Upper lobe of left lung (tissue), 4 donors: Measurements from ENCODE around the gene ISOC1.

Source experiments
- POLR2A ChIP-seq, 4 donors: fragments of 450-650 bp; IDR thresholded peaks; one replicate each; pipeline ENCODE4 v1.5.1; 2016 to 2017; ENCODE audit warnings: antibody characterized with exemption in 4 of 4, mild to moderate bottlenecking in 2 of 4
- TF ChIP-seq, protein P1 (sequence below), 6 experiments: fragments of 450-650 bp in 4 of 6; fragments of 200-600 bp in 2 of 6; sonication (generic) in 2 of 6; IDR thresholded peaks; one replicate each; pipeline ENCODE4 v1.5.1; 2016 to 2019; ENCODE audit warnings: antibody characterized with exemption in 6 of 6

GRCh38 chr5:129116797-129117196 lies 22.2 kb downstream of the ISOC1 start:
- TF ChIP-seq, protein P1, sequence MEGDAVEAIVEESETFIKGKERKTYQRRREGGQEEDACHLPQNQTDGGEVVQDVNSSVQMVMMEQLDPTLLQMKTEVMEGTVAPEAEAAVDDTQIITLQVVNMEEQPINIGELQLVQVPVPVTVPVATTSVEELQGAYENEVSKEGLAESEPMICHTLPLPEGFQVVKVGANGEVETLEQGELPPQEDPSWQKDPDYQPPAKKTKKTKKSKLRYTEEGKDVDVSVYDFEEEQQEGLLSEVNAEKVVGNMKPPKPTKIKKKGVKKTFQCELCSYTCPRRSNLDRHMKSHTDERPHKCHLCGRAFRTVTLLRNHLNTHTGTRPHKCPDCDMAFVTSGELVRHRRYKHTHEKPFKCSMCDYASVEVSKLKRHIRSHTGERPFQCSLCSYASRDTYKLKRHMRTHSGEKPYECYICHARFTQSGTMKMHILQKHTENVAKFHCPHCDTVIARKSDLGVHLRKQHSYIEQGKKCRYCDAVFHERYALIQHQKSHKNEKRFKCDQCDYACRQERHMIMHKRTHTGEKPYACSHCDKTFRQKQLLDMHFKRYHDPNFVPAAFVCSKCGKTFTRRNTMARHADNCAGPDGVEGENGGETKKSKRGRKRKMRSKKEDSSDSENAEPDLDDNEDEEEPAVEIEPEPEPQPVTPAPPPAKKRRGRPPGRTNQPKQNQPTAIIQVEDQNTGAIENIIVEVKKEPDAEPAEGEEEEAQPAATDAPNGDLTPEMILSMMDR (IDR thresholded peaks at IDR 0.05), result no peak
- no peak for TF ChIP-seq POLR2A (IDR thresholded peaks at IDR 0.05)
